Glomerular endothelial cell (primary cell): Measurements from ENCODE around the gene S100B. TPM values are rescaled to one million over a fixed set of nuclear protein-coding genes. Genes with fewer than 3 reads are reported as not detected.
A peak's percentile ranks its signal among the peaks of the same experiment; 100 is the strongest.
"Not testable (repeated sequence)": the region's sequence is repeated elsewhere in the genome, so short reads cannot be mapped to it uniquely, and the experiment has no call there.

Experiments
- DNase-seq: peaks from one replicate; pipeline ENCODE4 v3.0.0-alpha.2; 2011; ENCODE audit warnings: low read depth, low spot score; ENCODE audit errors: extremely low read depth
- total RNA-seq: library from RNA; depleted of rRNA; stranded (reverse); fragments of >200 nt; gene quantifications from 2 replicates; pipeline ENCODE4 v1.2.3, GENCODE V29; 2015

The S100B gene
- total RNA-seq, 1 donor from 2014 or later = not detected

GRCh38 chr21:46604329-46604974 is 430 bp downstream of the S100B start:
- no peak for DNase-seq

GRCh38 chr21:46603228-46603627 is 1.7 kb downstream of the S100B start:
- DNase-seq = no peak

DNA sequence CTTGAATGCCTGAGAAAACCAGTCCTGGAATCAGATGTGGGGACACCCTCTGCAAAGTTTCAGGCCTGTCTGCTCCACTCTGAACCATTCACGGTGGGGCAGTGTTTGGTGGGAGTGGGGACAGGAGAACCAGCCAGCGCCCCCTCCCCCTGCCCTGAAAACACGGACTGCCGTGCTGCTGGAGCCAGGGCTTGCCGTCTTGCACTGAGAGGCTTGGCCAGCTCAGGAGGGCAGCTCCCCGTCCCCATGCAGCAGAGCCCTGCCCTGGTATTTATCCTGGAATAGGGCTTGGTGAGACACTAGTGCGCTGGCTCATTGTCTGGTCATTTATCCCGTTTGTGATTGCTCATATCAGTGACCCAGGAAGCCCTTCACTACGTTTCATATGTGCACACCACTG is 3.9 kb downstream of the S100B start:
- no peak for DNase-seq

GRCh38 chr21:46600305-46600704 is 4.6 kb downstream of the S100B start:
- DNase-seq = no peak

GRCh38 chr21:46598581-46599572 is 6.0 kb downstream of the S100B start:
- DNase-seq = peak; percentile 96

DNA sequence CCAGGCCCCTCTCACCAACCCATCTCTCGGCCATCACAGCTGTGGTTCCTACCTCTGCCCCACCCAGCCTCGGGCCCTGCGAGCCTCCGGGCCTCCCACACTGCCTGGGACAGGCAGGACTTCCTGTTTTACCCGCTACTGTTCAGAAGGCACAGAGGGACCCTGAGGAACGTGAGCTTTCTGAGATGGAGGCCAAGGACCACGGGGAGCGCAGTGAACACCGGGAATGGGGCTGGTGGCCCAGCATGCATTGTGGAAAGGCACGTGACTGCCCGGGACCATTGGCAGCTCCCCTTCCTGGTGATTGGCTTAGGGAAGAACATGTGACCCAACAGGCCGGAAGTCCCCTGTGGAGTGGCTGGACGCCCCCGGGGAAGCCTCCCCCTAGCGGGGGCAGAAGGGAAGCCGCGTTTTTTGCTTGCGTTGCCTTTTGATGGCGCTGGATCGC is 7.0 kb downstream of the S100B start:
- DNase-seq = no peak

DNA sequence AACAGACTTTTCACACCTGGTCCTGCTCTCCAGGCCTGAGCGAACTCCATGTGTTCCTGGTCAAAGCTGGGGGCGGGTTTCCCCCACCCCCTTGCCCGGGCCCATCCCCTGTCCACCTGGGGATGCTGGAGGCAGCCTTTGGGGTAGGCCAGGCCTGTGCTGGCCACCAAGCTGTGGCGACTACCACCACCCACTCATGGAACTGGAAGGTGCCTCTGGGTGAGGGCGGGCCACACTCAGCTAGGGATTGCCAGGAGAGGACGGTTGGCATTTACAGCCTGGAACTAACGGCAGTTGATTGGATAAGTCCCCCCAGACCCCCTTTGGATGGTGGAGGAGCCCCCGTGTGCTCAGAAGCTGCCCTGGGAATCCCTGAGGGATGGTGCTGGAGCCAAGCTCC is 7.9 kb downstream of the S100B start:
- no peak for DNase-seq

- DNase-seq = no peak
Observed at GRCh38 chr21:46596201-46596600, 8.7 kb downstream of the S100B start.

DNA sequence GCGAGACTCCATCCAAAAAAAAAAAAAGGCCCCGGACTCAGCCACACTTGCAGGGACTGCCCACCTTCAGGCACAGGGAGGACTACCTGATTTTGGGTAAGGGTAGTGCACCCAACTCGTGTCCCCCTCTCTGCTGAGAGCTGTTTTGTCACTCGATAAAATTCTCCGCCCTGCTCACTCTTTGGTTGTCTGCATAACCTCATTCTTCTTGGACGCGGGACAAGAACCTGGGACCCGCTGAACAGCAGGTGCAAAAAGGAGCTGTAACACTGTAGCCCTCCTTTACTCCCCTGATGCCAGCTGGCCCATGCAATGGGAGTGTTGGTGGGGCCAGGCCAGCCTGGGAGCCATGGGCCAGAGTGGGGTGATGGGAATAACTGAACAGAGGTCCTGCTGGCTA is 10.6 kb downstream of the S100B start:
- DNase-seq = no peak

- DNase-seq = no peak
Observed at GRCh38 chr21:46585191-46585953, 19.5 kb downstream of the S100B start.

- DNase-seq = no peak
Observed at GRCh38 chr21:46581780-46582307, 23.0 kb downstream of the S100B start.

- DNase-seq = not testable (repeated sequence)
Observed at GRCh38 chr21:46579394-46579793, 25.5 kb downstream of the S100B start.

DNA sequence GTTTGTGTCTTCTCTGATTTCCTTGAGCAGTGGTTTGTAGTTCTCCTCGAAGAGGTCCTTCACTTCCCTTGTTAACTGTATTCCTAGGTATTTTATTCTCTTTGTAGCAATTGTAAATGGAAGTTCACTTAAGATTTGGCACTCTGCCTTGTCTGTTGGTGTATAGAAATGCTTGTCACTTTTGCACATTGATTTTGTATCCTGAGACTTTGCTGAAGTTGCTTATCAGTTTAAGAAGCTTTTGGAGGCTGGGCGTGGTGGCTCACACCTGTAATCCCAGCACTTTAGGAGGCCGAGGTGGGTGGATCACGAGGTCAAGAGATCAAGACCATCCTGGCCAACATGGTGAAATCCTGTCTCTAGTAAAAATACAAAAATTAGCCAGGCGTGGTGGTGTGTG is 27.1 kb downstream of the S100B start:
- not testable (repeated sequence) for DNase-seq

DNA sequence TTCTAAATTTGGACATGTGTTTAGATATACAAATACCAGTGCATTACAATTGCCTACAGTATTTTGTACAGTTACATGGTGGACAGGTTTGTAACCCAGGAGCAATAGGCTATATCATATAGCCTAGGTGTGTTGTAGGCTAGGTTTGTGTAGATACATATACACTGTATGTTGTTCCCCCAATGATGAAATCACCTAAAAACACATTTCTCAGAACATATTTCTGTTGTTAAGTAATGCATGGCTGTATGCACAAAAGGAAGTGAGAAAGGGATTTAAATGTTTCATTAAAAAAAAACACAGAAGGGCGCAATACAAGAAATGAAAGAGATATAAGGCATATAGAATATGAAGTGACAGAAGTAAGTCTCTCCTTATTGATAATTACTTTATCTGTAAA is 32.0 kb downstream of the S100B start:
- no peak for DNase-seq

GRCh38 chr21:46570631-46571030 is 34.3 kb downstream of the S100B start:
- DNase-seq = no peak

DNA sequence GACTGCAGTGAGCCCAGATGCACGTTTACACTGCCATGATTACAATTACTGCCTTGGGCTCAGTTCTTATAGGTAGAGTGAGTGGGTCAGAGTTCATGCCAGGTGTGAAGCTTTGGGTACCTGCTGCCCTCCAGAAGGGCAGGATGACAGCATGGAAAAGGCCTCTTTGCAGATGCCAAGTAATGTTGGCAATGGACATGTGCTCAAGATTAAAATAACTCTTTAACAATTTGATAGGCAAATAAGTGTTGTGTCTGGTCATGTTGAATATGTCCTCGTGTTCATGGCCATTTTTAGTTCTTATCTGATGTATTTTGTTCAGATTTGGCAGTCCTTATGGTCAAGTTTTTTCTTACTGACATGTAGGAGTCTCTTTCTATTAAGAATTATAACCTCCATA is 34.8 kb downstream of the S100B start:
- DNase-seq = no peak

GRCh38 chr21:46569081-46569480 is 35.8 kb downstream of the S100B start:
- no peak for DNase-seq

- DNase-seq = no peak
Observed at GRCh38 chr21:46568562-46568961, 36.3 kb downstream of the S100B start.

GRCh38 chr21:46567348-46567747 is 37.5 kb downstream of the S100B start:
- DNase-seq = no peak

- no peak for DNase-seq
Observed at GRCh38 chr21:46564391-46564790, 40.5 kb downstream of the S100B start.
